Gastroesophageal sphincter (tissue), 4 donors: Measurements from ENCODE around the gene SNX24. TPM values are rescaled to one million over a fixed set of nuclear protein-coding genes. Genes with fewer than 3 reads are reported as not detected.

Experiments used
- ATAC-seq: fragments of 150-250 bp; one replicate; pipeline ENCODE4 v1.9.1; 2016; ENCODE audit warnings: mild to moderate bottlenecking, moderate library complexity
- H3K27ac ChIP-seq, 4 donors: fragments of 200-600 bp; sonication (generic) in 3 of 4; 1 replicate in 3 of 4; 2 replicates in 1 of 4; pipeline ENCODE4 v1.5.1; 2016 to 2019
- H3K27me3 ChIP-seq: fragments of 200-600 bp; sonication (generic); one replicate; pipeline ENCODE4 v1.5.1; 2019
- H3K36me3 ChIP-seq, 2 donors: fragments of 200-600 bp; sonication (generic); one replicate each; pipeline ENCODE4 v1.5.1; 2019; ENCODE audit warnings: control low read depth in 1 of 2
- H3K4me1 ChIP-seq, 3 donors: fragments of 200-600 bp; sonication (generic); 1 replicate in 2 of 3; 2 replicates in 1 of 3; pipeline ENCODE4 v1.5.1; 2016 to 2019; ENCODE audit warnings: control low read depth in 2 of 3
- H3K4me3 ChIP-seq, 2 donors: fragments of 200-600 bp; sonication (generic); one replicate each; pipeline ENCODE4 v1.5.1; 2019; ENCODE audit warnings: mild to moderate bottlenecking in 1 of 2, moderate library complexity in 1 of 2
- H3K9me3 ChIP-seq, 3 donors: fragments of 200-600 bp; sonication (generic); one replicate each; pipeline ENCODE4 v1.5.1; 2017 to 2019; ENCODE audit warnings: control low read depth in 2 of 3
- EP300 ChIP-seq: sonication (generic); formaldehyde crosslinking; IDR thresholded peaks from one replicate; pipeline ENCODE4 v1.6.1; 2017; ENCODE audit warnings: antibody characterized with exemption, mild to moderate bottlenecking
- POLR2A ChIP-seq, 2 donors: fragments of 450-650 bp; IDR thresholded peaks; one replicate each; pipeline ENCODE4 v1.6.1; 2017; ENCODE audit warnings: antibody characterized with exemption in 2 of 2, mild to moderate bottlenecking in 2 of 2, moderate library complexity in 1 of 2
- POLR2AphosphoS5 ChIP-seq: sonication (generic); formaldehyde crosslinking; IDR thresholded peaks from one replicate; pipeline ENCODE4 v1.6.1; 2017; ENCODE audit warnings: antibody characterized with exemption
- WGBS, 2 donors: methylation state at CpG; one replicate each; pipeline ENCODE4 v1.1.5; 2018; ENCODE audit warnings: low coverage in 1 of 2; 5-methylcytosine and 5-hydroxymethylcytosine counted together
- total RNA-seq, 4 donors: library from RNA; depleted of rRNA; stranded (reverse); fragments of >200 nt; gene quantifications; one replicate each; pipeline ENCODE4 v1.1.0, GENCODE V29; 2016
- TF ChIP-seq, protein P1 (sequence below), 4 experiments: fragments of 200-600 bp in 2 of 4; fragments of 450-650 bp in 2 of 4; sonication (generic) in 1 of 4; IDR thresholded peaks; one replicate each; pipeline ENCODE4 v1.5.1; 2017 to 2019; ENCODE audit warnings: antibody characterized with exemption in 4 of 4, mild to moderate bottlenecking in 2 of 4, moderate library complexity in 2 of 4

Gene SNX24
- total RNA-seq, 4 donors from 2014 or later: 10.1 to 33.6 (median 14.8) TPM

DNA sequence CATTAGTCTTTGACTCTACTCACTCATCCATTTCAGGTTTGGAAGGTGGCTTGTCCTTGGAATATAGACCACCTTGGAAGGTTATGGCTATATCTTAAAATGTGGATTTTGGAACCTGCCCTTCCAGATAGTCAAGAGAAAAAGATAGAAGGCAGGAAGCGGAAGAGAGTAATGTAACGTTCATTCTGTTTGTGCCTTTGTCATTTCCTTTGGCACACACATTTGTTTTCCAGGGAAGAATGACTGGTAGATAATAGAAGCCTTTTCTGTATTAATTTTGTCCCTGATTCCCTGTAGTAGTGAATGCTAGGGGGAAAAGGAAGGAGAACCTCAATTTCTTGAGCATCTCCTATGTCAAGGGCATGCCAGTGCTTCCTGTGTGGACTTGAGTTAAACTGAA is 136.4 kb downstream of the SNX24 start:
- no peak for ATAC-seq
- Histone ChIP-seq H3K27ac (no peak overlapping the region), H3K4me1 (no peaks in the 10 kb centered on the region), H3K9me3 (no peaks in the 10 kb centered on the region), H3K27me3 (no peaks in the 10 kb centered on the region), H3K4me3 (no peak overlapping the region), H3K36me3 (no peaks in the 10 kb centered on the region)
- TF ChIP-seq POLR2AphosphoS5: no peak
- no peak for TF ChIP-seq POLR2A (IDR thresholded peaks at IDR 0.05)
- no peak for TF ChIP-seq EP300
- TF ChIP-seq, protein P1, sequence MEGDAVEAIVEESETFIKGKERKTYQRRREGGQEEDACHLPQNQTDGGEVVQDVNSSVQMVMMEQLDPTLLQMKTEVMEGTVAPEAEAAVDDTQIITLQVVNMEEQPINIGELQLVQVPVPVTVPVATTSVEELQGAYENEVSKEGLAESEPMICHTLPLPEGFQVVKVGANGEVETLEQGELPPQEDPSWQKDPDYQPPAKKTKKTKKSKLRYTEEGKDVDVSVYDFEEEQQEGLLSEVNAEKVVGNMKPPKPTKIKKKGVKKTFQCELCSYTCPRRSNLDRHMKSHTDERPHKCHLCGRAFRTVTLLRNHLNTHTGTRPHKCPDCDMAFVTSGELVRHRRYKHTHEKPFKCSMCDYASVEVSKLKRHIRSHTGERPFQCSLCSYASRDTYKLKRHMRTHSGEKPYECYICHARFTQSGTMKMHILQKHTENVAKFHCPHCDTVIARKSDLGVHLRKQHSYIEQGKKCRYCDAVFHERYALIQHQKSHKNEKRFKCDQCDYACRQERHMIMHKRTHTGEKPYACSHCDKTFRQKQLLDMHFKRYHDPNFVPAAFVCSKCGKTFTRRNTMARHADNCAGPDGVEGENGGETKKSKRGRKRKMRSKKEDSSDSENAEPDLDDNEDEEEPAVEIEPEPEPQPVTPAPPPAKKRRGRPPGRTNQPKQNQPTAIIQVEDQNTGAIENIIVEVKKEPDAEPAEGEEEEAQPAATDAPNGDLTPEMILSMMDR (IDR thresholded peaks at IDR 0.05): no peak
- 63 to 81% methylated on average over 2 of the region's 2 CpGs for WGBS, 2 donors

DNA sequence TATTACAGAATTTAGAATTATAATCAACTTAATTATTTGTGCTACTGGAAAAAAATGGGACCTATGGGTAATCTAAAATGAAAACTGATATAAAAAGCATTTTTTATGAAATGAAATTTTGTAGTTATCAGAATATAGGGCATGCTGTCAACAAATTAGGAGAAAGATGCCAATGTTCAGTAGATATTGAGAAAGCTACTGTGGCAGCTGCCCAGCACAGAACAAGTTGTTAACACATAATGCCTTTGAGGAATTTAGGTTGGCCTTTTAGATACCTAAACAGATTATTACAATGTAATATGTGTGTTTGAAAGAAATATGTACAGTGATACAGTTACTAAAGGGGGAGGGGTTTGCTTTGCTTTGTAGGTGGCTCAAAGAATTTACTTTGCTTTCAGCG is 137.0 kb downstream of the SNX24 start:
- no peaks in the 10 kb centered on the region for H3K9me3 ChIP-seq
- H3K27me3 ChIP-seq: no peaks in the 10 kb centered on the region
- 0% methylated on average over 1 of the region's 1 CpG for WGBS, 2 donors
- no peak for TF ChIP-seq EP300
- no peak for TF ChIP-seq POLR2A (IDR thresholded peaks at IDR 0.05)
- TF ChIP-seq POLR2AphosphoS5: no peak
- TF ChIP-seq, protein P1 (IDR thresholded peaks at IDR 0.05): no peak
- no peaks in the 10 kb centered on the region for H3K36me3 ChIP-seq
- no peak for ATAC-seq
- H3K27ac ChIP-seq: no peak overlapping the region
- no peaks in the 10 kb centered on the region for H3K4me1 ChIP-seq
- H3K4me3 ChIP-seq: no peak overlapping the region

DNA sequence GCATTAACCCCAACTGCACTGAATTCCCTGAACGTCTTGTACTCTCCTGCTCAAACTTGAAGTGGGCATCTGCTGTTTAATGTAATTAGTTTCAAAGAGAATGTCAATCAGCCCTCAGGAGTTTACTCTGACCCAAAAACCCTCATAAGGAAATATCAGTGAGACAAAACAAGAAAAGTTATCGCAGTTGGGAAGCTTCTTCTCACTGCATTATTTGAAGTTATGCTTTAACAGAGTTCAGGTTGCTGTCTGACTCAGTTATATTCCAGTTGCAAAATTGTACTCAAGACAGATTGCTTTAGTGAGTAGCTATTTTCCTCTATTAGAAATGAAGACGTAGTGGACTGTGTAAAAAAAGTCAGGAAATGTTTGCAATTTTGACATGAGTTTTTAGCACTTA is 139.0 kb downstream of the SNX24 start:
- no peak overlapping the region for H3K27ac ChIP-seq
- no peak overlapping the region for H3K4me3 ChIP-seq
- WGBS, 2 donors: 89 to 90% methylated on average over 3 of the region's 3 CpGs
- H3K36me3 ChIP-seq: no peaks in the 10 kb centered on the region
- no peaks in the 10 kb centered on the region for H3K9me3 ChIP-seq
- no peaks in the 10 kb centered on the region for H3K27me3 ChIP-seq
- no peaks in the 10 kb centered on the region for H3K4me1 ChIP-seq
- no peak for ATAC-seq
- TF ChIP-seq, protein P1 (IDR thresholded peaks at IDR 0.05): no peak
- TF ChIP-seq POLR2A (IDR thresholded peaks at IDR 0.05): no peak
- no peak for TF ChIP-seq EP300
- TF ChIP-seq POLR2AphosphoS5: no peak

DNA sequence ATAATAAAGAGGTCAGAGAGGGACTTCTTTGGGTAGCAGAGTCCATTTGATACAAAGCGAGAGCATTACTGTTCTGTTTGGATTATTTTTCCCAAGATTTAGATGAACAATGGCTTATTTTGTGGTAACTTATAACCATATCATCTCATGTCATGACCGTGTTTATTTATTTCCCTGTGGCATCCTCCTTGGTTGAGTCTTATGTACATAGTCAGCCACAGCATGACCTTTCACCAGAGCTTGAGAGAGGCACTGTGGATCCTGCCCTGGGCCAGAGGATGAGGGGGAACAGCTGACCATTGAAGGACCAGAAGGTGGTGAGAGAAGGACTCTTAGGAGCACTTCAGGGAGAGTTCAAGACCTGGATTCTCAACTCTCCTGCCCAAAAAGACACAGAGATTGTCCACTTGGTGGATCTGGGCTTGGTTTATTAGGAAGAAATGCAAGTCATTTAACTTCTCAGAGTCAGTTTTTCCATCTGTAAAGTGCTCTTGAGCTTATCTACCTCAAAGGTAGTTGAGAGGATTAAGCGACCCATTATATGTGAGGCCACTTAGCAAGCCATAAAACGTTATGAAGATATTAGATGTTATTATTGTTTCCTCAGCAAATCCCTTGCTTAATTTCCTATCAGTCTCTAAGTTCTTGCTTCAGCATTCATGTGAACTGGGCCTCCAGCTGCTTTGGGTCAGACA is 139.7 kb downstream of the SNX24 start:
- no peak for ATAC-seq
- WGBS, 2 donors: 85 to 98% methylated on average over 4 of the region's 4 CpGs
- no peaks in the 10 kb centered on the region for H3K27me3 ChIP-seq
- no peak overlapping the region for H3K27ac ChIP-seq
- TF ChIP-seq POLR2AphosphoS5 (no peak), EP300 (no peak), POLR2A (IDR thresholded peaks at IDR 0.05) (no peak)
- TF ChIP-seq, protein P1 (IDR thresholded peaks at IDR 0.05): no peak
- no peaks in the 10 kb centered on the region for H3K9me3 ChIP-seq
- no peaks in the 10 kb centered on the region for H3K36me3 ChIP-seq
- no peak overlapping the region for H3K4me3 ChIP-seq
- H3K4me1 ChIP-seq: no peaks in the 10 kb centered on the region
